NCI-H1417 treated with DMSO at 0.1 percent for 48 hours (cell line): ENCODE data around the gene GRM7.

Source experiments
- DNase-seq: peaks from one replicate; lab custom pipeline; 2025; lab: John Stamatoyannopoulos, UW

Gene GRM7

GRCh38 chr3:7581831-7582230, 720.9 kb downstream of the GRM7 start:
- no peak for DNase-seq

- no peak for DNase-seq
Observed at GRCh38 chr3:7585052-7585451, 724.1 kb downstream of the GRM7 start.

GRCh38 chr3:7588236-7588635, 727.3 kb downstream of the GRM7 start:
- DNase-seq, result no peak

- no peak for DNase-seq
Observed at GRCh38 chr3:7589526-7589925, 728.6 kb downstream of the GRM7 start.

- no peak for DNase-seq
Observed at GRCh38 chr3:7602297-7602696, 741.4 kb downstream of the GRM7 start.

- no peak for DNase-seq
Observed at GRCh38 chr3:7607083-7607482, 746.2 kb downstream of the GRM7 start.

- DNase-seq, result no peak
Observed at GRCh38 chr3:7607676-7608075, 746.8 kb downstream of the GRM7 start.

- DNase-seq, result no peak
Observed at GRCh38 chr3:7610634-7611033, 749.7 kb downstream of the GRM7 start.

GRCh38 chr3:7615043-7615442, 754.1 kb downstream of the GRM7 start:
- no peak for DNase-seq

- no peak for DNase-seq
Observed at GRCh38 chr3:7618606-7619005, 757.7 kb downstream of the GRM7 start.

GRCh38 chr3:7620401-7620800, 759.5 kb downstream of the GRM7 start:
- DNase-seq, result no peak

- no peak for DNase-seq
Observed at GRCh38 chr3:7621046-7621630, 760.2 kb downstream of the GRM7 start.

- DNase-seq, result no peak
Observed at GRCh38 chr3:7621651-7622050, 760.7 kb downstream of the GRM7 start.

- no peak for DNase-seq
Observed at GRCh38 chr3:7625021-7625420, 764.1 kb downstream of the GRM7 start.

- no peak for DNase-seq
Observed at GRCh38 chr3:7630351-7630911, 769.5 kb downstream of the GRM7 start.

- DNase-seq, result no peak
Observed at GRCh38 chr3:7630925-7631324, 770.0 kb downstream of the GRM7 start.

GRCh38 chr3:7632305-7632704, 771.4 kb downstream of the GRM7 start:
- DNase-seq, result no peak

- no peak for DNase-seq
Observed at GRCh38 chr3:7637694-7638093, 776.8 kb downstream of the GRM7 start.

GRCh38 chr3:7638103-7638502, 777.2 kb downstream of the GRM7 start:
- no peak for DNase-seq

- no peak for DNase-seq
Observed at GRCh38 chr3:7640787-7641186, 779.9 kb downstream of the GRM7 start.

- no peak for DNase-seq
Observed at GRCh38 chr3:7646851-7647250, 785.9 kb downstream of the GRM7 start.

GRCh38 chr3:7650466-7650865, 789.6 kb downstream of the GRM7 start:
- no peak for DNase-seq

- DNase-seq, result no peak
Observed at GRCh38 chr3:7651274-7651673, 790.4 kb downstream of the GRM7 start.
